HG03108 (cell line): ENCODE data around the gene CAMSAP1.

Experiments
- ATAC-seq: cut with Tn5 transposase; IDR thresholded peaks from one replicate; pipeline ENCODE4 v1.9.1; 2021; ENCODE audit warnings: moderate library complexity; ENCODE audit not compliant: unreplicated experiment

The CAMSAP1 gene

DNA sequence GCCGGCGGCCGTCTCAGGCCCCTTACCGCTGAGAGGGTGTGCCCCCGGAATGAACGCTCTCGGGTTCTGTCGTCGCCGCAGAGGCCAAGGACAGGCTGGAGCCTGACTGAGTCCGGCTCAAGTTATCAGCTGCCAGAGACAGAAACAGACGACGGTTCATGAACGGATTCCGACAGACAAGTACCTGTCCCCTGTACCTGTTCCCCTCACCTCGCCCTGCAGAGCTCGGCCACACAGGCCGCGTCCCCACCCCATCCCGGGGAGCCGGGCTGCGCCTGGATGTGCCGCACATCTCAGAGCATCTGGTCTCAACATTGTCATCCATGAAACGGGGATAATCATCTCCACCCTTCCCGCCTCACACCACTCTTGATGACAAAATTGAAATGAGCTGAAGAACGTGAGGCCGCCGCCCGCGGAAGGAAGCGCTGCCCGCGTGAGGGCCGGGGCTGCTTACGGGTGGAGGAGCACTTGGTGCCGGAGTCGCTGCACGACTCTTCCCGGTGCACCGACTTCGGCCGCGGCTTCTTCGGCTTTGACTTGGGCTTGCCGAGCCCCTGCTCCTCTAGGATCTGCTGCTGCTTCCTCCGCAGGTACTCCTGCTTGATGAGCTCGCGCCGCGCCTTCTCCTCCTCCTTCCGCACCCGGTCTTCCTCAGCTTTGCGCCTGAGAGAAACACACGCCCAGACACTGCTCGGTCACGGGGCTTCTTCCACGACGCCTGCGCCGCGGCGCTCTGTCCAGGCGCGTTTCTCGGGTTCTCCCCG, 89.2 kb downstream of the CAMSAP1 start:
- ATAC-seq, result no peak

DNA sequence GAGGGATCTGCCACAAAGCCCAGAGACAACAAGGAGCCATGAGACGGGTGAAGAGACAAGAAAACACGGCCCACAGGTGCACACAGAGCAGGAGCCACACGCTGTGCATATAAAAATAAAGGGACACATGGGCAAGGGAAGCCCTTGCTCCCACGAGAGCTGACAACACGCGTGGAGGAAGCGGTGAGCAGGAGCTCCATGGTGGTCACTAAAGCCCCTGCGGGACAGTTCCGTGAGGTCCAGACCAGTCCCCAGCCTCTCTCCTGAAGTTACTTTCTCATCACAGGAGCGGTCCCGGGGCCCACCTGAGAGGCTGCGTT, 90.7 kb downstream of the CAMSAP1 start:
- no peak for ATAC-seq

DNA sequence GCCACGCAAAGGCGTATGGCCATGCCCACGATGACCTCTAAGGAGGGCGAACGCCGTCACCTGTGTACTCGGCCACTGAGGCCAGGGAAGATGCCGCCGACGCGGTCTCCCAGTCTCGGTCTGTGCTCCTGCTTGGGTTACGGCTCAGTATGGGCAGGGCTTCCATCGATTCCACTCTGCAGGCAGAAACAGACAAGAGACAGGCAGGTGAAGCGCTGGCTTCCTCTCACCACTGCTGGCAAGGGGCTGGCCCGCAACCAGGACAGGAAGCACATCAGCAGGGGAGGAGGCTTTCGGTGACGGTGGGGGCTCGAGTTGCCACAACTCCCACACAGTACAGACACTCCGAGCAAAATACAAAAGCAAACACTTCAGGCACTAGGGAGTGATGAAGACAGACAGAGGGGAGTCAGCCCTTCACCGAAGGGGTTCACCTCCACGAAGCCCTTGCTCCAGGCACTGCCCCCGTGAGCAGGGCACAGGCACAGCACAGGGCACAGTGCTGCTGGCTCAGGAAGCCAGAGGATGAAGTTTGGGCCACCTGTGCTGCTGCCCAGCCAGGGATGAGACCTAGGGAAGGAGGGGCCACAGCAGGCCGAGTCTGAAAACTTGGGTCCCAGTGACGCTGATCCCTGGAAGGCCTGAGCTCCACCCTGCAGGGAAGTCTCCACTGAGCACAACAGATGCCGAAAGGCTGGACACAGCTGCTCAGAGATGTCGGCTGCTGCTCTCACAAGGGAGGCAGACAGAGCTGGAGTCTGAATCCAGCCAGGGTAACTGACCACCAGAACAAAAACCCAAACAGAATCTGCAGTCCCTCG, 91.3 kb downstream of the CAMSAP1 start:
- no peak for ATAC-seq

DNA sequence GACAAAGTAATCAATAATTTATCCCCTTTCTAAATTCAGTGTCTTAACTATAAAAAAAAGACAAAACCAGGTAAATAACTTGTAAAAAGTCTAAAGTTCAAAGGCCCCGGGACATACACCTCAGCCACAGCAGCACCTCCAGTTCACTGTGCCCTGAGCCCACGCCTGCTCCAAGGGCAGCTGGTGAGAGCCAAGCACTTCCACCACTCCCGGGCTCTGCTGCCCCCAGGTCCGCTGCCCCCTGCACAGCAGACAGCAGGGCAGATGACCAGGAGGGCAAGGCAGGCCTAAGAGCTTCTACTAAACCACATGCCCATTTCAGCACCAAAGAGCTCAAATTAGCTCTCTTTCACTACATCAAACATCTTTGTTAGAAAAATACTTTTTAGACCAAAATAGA, 91.9 kb downstream of the CAMSAP1 start:
- no peak for ATAC-seq

DNA sequence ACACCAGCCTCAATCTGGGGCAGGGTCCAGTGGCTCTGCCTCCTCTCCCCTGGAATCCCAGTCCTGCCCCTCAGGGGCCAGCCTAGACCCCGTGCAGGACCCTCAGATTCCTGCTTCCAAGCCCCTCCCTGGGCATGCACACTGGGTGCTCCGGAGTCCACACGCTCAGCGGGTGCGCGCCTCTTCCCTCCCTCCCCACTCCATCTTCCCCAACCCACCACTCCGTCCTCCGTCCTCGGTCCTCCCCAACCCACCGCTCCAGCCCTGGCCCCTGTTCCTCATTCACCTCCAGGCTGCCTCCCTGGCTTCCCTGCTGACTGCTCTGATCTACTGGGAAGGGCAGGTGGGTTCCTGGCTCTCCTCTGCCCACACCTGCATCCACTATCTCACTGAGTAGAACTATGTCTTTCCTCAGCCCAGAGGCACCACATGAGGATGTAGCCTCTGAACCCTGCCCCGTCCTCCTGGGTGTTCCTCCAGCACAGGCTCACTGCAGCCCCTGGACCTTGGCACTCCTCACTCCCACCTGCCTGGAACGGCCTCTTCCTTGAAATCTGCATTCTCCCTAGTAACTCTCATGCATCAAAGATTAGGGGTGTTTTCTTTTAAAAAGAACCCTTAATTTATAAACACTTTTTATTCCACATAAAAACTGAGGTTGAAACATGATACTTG, 92.8 kb downstream of the CAMSAP1 start:
- no peak for ATAC-seq

DNA sequence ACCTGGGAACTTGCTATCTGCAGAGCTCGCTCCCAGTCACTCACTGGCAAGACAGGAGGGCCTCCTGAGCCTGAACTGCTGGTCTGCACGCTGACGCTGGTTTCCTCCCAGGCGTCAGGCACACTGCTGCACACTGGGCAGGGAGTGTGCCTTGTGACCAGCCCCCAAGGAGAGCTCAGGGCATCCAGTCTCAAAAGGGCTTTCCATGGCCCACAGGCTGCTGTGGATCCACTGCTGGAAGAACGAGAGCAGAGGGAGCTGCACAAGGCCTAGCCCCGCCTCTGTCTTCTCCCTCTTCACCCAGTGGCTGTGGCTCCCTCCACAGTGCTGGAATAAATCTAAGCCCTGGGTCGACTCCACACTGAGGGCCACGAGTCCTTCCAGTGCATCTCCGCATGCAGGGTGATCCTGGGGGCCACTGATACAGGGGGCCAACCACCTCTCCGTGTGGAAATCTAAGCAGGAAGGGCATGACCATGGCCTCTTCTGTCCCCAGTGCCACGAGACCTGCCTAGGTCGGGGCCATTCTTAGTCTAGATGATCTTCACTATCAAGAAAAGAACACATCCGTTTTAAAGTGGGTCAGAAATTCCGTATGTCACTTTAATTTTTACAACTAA, 93.6 kb downstream of the CAMSAP1 start:
- ATAC-seq, result no peak

DNA sequence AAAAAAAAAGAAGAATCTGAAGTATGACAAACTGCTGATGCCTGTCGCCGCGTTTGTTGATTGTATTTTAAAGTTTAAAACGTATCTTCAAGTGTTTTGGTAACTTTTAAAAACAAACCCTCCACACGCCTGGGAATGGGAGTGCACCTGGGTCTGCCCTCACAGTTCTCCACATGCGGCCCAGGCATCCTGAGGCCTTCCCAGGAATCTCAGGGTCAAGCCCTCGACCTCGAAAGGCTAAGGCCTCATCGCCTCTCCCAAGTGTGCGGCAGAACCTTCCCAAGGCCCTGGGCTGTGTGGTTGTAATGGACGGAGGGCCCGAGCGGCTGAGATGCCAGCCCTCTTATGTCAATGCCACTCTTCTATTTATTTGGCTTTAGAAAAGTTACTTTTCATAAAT, 94.4 kb downstream of the CAMSAP1 start:
- ATAC-seq, result no peak

DNA sequence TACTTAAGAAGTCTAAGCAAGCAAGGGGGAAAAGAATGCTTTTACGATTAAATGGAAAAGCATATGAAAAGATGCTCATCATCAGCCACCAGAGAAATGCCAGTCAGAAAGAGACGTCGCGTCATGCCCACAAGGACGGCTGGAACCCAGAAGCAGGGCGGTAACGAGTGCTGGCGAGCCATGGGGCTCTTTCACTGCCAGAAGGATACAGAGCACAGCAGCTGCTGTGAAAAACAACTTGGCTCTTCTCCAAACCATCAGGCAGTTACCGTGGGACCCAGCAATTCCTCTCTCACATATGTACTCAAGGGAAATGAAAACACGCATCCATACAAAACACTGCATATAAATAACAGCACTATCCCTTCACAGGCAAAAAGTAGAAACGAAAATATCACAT, 95.5 kb downstream of the CAMSAP1 start:
- ATAC-seq, result no peak

DNA sequence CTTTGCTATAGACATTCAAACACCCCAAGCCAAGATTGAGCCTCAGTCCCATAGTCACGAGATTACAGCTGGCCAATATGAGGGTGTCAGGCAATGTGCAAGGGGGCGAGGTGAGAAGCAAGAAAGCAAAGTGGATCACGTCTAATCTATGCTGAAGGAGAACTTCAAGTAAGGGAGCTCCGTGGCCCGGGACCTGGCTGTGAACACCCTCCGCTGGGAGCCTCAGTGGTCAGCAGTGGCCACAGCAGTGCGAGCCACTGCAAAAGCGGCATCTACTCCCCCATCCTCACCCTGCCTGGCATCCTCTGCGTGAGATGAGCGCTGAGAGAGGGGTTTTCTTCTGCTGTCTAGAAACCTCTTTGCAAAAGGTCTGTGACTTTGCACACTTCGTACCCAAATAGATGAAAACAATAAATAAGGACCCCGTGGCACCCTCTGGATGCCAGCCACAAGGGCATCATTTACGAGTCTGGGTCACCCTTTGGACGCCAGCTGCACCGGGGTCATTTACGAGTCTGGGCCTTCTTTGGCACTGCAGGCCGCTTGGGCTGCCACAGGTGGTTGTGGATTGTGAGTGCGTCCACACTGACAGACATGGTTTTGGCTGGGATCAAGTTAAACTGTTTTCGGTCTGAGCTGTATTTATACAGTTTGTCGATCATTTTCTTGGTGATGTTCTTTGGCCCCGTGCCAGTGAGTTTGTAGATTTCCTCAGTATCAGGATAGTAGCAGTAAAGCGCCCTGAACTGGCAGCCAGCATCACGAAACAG, 96.4 kb downstream of the CAMSAP1 start:
- no peak for ATAC-seq

DNA sequence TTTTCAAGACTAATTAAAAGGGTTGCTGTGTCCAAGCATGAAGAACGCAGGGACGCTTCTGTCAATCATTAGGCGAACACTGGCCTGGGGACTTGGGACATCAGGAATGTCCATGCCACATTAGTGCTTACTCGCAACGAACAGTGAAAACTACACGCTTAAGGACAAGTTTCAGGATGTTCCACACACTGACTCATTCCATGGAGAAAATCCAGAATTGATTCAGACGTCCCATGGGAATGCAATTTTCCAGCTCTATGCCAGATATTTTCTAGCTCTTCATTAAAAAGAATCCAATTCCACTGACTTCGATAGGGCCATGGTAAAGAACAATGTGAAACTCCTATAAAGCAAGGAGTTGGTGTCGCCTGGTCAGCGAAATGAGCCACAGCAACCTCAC, 98.2 kb downstream of the CAMSAP1 start:
- no peak for ATAC-seq

DNA sequence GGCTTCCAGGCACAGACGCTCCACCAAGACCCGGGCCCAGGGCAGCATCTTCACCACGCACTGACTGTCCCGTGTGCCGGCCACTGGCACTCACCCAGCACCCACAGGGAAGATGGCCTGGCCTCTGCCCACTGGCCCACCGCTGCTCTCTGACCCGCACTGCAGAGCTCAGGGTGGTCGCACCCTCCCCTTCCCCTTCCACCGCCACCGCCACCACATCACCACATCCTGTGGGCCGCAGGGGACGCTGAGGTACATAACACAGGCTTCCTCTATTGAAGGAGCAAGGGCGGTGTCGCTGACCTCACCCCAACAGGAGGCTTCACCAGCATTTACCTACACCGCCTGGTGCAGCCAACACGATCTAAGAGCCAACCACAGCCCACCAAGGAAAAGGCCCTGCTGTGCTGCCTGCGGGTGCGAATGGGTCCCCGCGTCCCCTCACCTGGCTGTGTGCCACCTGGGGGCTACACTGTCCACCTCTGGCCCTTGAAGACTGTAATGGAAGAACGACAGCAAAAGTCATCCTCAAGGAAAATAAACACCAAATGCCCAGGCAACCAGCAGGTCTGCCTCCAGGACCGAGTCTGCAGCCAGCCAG, 101.8 kb downstream of the CAMSAP1 start:
- ATAC-seq, result no peak

DNA sequence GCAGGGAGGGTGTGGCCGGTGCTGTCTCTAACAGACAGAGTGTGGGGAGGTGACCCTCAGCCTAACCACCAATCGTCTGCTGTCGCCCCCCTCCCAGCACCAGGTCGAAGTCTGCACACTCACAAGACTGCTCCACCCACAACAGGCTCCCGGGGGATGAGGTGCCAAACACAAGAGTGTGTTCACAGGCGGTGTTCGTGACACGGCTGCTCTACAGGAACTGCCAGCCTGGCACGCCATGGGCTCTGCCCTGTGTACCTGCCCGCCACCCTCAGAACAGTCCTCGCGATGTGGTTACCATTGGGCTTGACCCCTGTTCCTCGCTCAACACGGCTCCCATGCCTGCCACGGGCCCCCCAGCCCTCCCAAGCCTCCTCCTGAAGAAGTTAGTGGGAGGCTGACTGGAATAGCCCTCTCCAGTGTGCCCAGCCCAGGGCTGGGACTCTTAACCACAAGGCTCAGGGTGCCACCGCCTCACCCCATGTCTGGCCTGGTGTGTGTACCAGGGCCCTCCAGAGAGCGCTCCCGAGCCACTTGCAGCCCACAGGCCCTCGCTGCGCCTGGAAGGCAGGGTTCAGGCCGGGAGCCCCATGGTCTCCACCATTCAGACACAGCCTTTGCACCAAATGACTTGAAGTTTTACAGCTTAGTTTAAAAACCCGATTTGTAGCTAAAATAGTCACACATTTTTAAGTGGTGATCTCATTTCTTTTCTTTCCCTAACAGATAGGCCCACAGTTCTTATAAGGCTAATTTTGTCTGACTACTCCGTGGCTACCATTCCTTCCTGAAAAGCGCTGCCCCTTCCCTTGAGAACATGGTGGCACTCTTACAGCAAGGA, 102.5 kb downstream of the CAMSAP1 start:
- ATAC-seq, result no peak

DNA sequence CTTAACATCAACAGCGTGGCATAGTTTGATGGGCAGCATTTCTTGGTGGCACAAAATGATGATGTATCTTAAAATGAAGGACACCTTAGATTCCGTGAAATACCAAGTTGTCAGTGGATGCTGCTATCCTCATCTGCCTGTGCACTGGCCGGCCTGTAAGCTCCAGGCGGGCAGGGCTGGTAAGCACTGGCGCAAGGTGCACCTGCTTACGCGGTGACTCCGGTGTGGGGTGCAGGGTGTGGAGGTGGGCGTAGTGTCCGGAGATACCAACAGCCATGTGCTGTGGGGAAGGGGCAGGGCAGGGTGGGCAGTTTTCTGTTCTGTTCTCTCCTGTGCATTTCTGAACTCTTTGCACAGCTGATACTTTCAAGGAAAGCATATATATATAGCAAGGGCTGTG, 103.9 kb downstream of the CAMSAP1 start:
- no peak for ATAC-seq

DNA sequence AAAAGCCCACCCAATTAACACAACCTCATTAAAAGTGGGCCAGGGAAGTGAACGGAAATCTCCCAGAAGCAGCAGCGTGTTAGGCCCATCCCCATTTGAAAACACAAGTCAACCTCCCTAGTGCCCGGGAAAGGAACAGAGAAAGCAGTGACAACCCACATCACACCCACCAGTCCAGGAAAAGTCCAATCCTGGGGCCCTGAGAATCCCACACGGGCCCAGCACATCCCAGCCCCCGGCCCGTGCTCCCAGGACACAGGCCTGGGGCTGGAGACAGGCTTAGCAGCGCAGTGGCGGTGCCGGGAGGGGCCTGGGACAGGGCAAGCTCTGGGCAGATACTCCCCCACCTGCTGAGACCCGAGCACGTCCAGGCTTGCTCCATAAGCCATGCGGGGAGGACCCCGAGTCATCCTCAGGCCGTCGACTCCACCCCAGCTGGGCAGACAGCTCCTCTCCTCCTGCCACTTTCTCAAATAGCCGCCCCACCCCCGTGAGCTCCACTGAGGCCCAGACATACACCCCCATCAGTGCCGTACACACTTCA, 104.4 kb downstream of the CAMSAP1 start:
- ATAC-seq, result no peak

DNA sequence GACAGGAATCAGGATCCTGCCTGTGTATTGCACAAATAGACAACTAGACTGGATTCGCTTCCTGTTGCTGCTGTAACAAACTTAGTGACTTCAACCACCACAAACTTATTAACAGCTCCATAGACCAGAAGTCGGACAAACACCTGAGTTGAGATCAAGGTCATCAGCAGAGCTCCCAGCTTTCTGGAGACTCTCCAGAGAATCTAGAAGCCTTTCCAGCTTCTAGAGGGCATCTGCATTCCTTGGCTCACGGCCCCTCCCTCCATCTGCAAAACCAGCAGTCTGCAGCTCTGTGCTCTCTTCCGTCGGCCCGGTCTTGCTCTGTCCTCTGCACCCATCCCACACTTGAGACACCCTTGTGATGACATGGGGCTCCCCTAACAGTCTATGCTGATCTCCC, 106.3 kb downstream of the CAMSAP1 start:
- ATAC-seq, result no peak

DNA sequence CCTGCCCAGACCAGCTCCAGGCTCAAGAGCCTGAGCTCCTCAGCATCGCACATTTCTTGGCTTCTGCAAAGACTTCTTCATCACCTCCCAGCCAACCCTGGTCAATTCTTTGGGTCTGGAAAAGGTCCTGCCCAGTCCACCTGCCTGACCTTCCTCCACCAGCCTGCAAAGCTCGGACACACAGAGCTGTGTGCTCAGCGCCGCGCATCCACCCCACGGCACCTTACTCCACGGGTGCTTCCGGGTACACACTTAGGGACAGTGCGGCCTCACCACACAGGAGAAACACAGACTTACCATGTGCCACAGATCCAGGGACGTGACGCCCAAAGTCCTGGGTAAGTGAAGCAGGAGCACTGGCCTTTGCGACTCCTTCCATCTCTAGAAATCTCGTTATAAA, 108.1 kb downstream of the CAMSAP1 start:
- ATAC-seq, result no peak

DNA sequence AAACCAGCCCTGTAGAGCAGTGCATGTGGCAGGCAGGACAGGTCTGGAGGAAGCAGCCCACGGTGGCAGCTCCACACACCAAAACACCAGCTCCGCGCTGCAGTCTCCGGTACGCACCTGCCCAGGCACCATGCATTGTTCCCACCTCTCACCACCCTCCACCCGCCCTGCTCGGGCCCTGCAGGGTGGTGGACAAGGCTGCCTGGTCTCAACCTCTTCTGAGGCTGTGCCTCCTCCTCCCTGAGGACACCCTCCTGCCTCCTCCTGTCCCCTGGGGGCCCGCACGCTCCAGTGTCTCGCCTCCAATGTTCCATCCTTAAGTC, 109.1 kb downstream of the CAMSAP1 start:
- no peak for ATAC-seq

DNA sequence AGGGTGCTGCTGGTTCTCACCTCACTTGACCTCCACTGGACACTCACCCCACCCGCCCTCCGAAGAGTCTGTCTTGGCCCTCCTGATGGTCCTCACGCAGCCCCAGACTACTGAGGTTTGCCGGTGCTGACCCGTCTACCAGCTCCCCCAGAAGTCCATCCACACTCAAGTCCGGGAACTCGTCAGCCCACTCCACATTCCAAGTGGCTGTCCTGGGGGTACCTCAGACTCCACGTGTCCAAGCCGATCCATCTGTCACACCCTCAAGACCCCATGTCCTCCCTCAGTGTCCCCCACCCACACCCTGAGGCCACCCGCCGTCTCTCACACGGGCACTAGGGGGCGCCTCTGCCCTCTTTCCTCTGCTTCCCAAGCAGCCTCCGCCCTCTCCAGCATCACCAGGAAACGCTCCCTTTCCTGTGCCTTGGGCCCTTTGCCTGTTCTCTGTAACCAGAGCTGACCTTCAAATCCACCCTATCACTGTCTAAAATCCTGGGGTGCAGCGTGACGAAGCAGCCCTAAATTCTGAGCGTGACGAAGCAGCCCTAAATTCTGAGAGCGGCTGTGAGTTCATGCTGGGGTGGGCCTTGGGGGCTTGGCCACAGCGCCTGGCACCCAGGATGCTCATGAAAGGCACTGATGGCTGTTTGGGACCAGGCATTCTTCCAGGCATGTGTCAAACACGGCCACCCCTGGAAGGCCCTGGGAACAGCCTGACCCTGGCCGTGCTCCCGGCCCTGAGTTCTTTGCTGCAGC, 109.7 kb downstream of the CAMSAP1 start:
- ATAC-seq, result no peak
